ENCODE results near the gene RTN4IP1.
A peak's percentile ranks its signal among the peaks of the same experiment; 100 is the strongest.
"Not testable (repeated sequence)": the region's sequence is repeated elsewhere in the genome, so short reads cannot be mapped to it uniquely, and the experiment has no call there.

RTN4IP1 gene

GRCh38 chr6:106564476-106564875 lies 64.8 kb downstream of the RTN4IP1 start:
- H3K4me3 Mint-ChIP-seq: no peak overlapping the region
- H3K27ac Mint-ChIP-seq (ENCODE audit: low read depth): peak overlapping the region; percentile 60
- ATAC-seq (replicated peaks; ENCODE audit: extremely low read depth, poor library complexity, severe bottlenecking) (no peak), DNase-seq (ENCODE audit: low spot score in 2 of 2) (no peak)
- H3K4me1 Mint-ChIP-seq: no peaks in the 10 kb centered on the region
- no peaks in the 10 kb centered on the region for H3K27me3 Mint-ChIP-seq
- H3K36me3 Mint-ChIP-seq (ENCODE audit: insufficient read depth): peaks cover 79% of the 10 kb centered on the region
- H3K9me3 Mint-ChIP-seq: no peaks in the 10 kb centered on the region

- no peaks in the 10 kb centered on the region for H3K27me3 Mint-ChIP-seq
- DNase-seq (ENCODE audit: low spot score in 2 of 2) (no peak), ATAC-seq (replicated peaks; ENCODE audit: extremely low read depth, poor library complexity, severe bottlenecking) (no peak)
- H3K4me3 Mint-ChIP-seq: no peak overlapping the region
- no peaks in the 10 kb centered on the region for H3K9me3 Mint-ChIP-seq
- H3K27ac Mint-ChIP-seq (ENCODE audit: low read depth): peak overlapping the region; percentile 60
- peaks cover 81% of the 10 kb centered on the region for H3K36me3 Mint-ChIP-seq (ENCODE audit: insufficient read depth)
- H3K4me1 Mint-ChIP-seq: no peaks in the 10 kb centered on the region
Observed at GRCh38 chr6:106563614-106564013, 65.7 kb downstream of the RTN4IP1 start.

- H3K4me3 Mint-ChIP-seq: no peak overlapping the region
- ATAC-seq (replicated peaks; ENCODE audit: extremely low read depth, poor library complexity, severe bottlenecking) (no peak), DNase-seq (ENCODE audit: low spot score in 2 of 2) (no peak)
- no peaks in the 10 kb centered on the region for H3K27me3 Mint-ChIP-seq
- H3K36me3 Mint-ChIP-seq (ENCODE audit: insufficient read depth): peaks cover 84% of the 10 kb centered on the region
- no peaks in the 10 kb centered on the region for H3K9me3 Mint-ChIP-seq
- no peak overlapping the region for H3K27ac Mint-ChIP-seq (ENCODE audit: low read depth)
- no peaks in the 10 kb centered on the region for H3K4me1 Mint-ChIP-seq
Observed at GRCh38 chr6:106561686-106562405, 67.5 kb downstream of the RTN4IP1 start.

DNA sequence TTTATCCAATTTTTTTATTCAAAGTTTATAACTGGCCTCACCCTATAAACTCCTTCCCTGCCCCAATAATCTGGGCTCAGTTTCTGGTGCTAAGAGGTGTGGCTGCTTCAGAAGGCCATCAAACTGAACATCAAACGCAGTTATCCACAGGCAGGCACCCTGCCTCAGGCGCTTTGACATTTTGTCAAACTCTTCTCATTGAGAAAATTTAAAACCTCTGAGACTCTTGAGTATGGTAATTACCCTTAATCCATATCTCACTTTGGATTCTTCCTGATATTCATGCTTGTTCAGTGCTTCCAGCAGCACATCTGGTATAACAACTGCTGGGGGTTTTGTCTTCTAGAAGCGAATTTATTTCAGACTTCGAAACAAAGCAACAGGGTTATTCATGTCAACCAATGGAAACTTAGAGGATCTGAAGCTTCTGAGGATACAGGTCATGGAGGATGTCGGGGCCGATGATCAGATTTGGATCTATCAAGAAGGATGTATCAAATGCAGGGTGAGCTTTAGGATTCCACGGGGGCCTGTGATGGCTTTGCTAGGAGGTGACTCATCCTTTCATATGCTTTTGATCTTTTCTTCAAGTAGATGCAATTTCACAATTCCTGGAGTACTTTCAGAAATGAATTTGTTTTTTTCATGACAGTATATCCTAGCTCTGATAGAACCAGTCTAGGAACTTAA lies 68.2 kb downstream of the RTN4IP1 start:
- no peaks in the 10 kb centered on the region for H3K9me3 Mint-ChIP-seq
- no peaks in the 10 kb centered on the region for H3K27me3 Mint-ChIP-seq
- H3K4me3 Mint-ChIP-seq: no peak overlapping the region

DNA sequence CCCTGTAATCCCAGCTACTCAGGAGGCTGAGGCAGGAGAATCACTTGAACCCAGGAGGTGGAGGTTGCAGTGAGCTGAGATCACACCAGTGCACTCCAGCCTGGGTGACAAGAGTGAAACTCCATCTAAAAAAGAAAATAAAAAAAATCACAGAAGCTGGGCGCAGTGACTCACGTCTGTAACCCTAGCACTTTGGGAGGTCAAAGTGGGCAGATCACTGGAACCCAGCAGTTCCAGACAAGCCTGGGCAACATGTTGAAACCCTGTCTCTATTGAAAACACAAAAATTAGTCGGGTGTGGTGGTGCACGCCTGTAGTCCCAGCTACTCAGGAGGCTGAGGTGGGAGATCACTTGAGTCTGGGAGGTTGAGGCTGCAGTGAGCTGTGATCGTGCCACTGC lies 69.6 kb downstream of the RTN4IP1 start:
- H3K27me3 Mint-ChIP-seq; DNase-seq (ENCODE audit: low spot score in 2 of 2); H3K4me3 Mint-ChIP-seq; ATAC-seq (replicated peaks; ENCODE audit: extremely low read depth, poor library complexity, severe bottlenecking); H3K4me1 Mint-ChIP-seq; H3K9me3 Mint-ChIP-seq: not testable (repeated sequence)
- peaks cover 78% of the 10 kb centered on the region for H3K36me3 Mint-ChIP-seq (ENCODE audit: insufficient read depth)
- peak overlapping the region; percentile 71 for H3K27ac Mint-ChIP-seq (ENCODE audit: low read depth)

More for the DNA sequence above, 68.2 kb downstream of the RTN4IP1 start:
- Mint-ChIP-seq H3K27ac (ENCODE audit: low read depth) (peak overlapping the region; percentile 29), H3K36me3 (ENCODE audit: insufficient read depth) (peaks cover 80% of the 10 kb centered on the region), H3K4me1 (peaks cover 4% of the 10 kb centered on the region)
- DNase-seq (ENCODE audit: low spot score in 2 of 2) (no peak), ATAC-seq (replicated peaks; ENCODE audit: extremely low read depth, poor library complexity, severe bottlenecking) (no peak)

DNA sequence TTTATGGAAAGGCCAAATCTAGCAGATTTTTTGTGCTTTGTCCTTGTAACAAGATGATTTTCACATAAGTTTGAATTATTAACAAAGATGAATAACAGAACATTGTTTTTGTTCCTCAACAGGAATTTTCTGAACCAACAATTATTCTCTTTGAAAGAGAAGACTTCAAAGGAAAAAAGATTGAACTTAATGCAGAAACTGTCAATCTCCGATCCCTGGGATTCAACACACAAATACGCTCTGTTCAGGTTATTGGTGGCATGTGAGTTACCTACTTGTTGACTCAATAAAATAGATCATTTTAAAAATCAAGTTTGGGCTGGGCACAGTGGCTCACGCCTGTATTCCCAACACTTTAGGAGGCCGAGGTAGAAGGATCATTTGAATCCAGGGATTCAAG lies 70.9 kb downstream of the RTN4IP1 start:
- Mint-ChIP-seq H3K36me3 (ENCODE audit: insufficient read depth) (peaks cover 79% of the 10 kb centered on the region), H3K27me3 (no peaks in the 10 kb centered on the region), H3K9me3 (no peaks in the 10 kb centered on the region), H3K4me1 (peaks cover 16% of the 10 kb centered on the region), H3K4me3 (no peak overlapping the region), H3K27ac (ENCODE audit: low read depth) (no peak overlapping the region)
- ATAC-seq (replicated peaks; ENCODE audit: extremely low read depth, poor library complexity, severe bottlenecking) (no peak), DNase-seq (ENCODE audit: low spot score in 2 of 2) (no peak)

DNA sequence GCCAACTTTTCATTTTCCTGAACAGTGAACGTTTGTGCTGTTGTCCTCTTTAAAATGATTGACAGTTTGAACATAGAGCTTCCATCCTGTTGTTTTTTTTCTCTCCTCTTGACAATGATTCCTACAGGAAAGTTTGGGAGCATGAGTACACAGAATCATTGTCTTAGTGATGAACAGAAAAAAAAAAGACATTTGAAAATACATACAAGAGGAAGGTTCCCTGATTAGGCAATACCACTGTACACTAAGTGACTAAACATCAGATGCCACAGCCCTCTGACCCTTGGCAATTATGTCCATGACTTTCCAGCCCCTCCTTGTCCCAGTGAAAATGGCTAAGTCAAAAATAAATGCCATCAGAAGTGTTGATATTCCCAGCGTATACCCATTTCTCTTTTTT lies 71.5 kb downstream of the RTN4IP1 start:
- Mint-ChIP-seq H3K27me3 (no peaks in the 10 kb centered on the region), H3K27ac (ENCODE audit: low read depth) (no peak overlapping the region), H3K4me1 (peaks cover 17% of the 10 kb centered on the region), H3K9me3 (no peaks in the 10 kb centered on the region), H3K4me3 (no peak overlapping the region), H3K36me3 (ENCODE audit: insufficient read depth) (peaks cover 80% of the 10 kb centered on the region)
- ATAC-seq (replicated peaks; ENCODE audit: extremely low read depth, poor library complexity, severe bottlenecking) (no peak), DNase-seq (ENCODE audit: low spot score in 2 of 2) (no peak)

DNA sequence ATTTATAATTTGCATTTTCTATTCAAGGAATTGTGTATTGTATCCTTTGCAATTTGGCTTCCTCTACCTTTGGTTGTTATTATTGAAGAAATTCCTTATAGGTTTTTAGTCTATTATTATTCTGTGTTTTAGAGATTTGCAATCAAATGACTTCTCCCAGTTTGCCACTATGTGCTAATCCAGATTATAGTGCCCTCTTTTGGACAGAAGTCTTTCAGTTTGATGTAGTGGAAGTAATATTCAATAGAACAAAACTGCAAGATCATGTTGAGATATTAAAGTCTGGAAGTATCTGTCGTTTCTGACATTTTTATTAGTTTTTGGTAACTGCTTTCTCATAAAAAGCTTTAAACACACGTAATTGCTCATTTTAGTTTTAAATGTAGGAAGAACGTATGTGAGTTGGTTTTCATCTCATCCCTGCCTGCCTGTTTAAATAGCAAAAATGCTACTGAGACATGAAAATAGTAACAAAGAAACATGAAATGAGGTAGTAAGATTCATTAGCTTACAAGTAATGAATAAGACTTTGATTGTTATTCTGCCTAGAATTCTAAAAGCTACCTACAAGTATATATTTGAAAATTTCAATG lies 72.8 kb downstream of the RTN4IP1 start:
- Mint-ChIP-seq H3K4me1 (peaks cover 20% of the 10 kb centered on the region), H3K36me3 (ENCODE audit: insufficient read depth) (peaks cover 78% of the 10 kb centered on the region), H3K4me3 (no peak overlapping the region), H3K27ac (ENCODE audit: low read depth) (no peak overlapping the region), H3K9me3 (no peaks in the 10 kb centered on the region), H3K27me3 (no peaks in the 10 kb centered on the region)
- DNase-seq (ENCODE audit: low spot score in 2 of 2) (no peak), ATAC-seq (replicated peaks; ENCODE audit: extremely low read depth, poor library complexity, severe bottlenecking) (peak; percentile 65)

DNA sequence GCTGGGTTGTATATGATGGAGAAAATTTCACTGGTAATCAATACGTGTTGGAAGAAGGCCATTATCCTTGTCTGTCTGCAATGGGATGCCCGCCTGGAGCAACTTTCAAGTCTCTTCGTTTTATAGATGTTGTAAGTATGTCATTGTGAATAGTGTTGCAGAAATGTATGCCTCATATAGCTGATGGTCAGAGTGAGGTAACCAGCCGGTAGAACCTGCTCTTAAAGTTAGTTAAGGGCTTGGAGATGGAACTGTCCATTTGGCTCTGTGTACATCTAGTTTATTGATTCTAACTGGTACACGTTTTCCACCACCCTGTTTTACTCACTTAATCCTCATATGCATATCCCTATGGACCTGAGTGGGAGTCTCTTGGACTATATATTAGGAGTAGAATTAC lies 73.5 kb downstream of the RTN4IP1 start:
- H3K36me3 Mint-ChIP-seq (ENCODE audit: insufficient read depth): peaks cover 76% of the 10 kb centered on the region
- no peaks in the 10 kb centered on the region for H3K27me3 Mint-ChIP-seq

GRCh38 chr6:106553440-106553839 lies 75.9 kb downstream of the RTN4IP1 start:
- Mint-ChIP-seq H3K4me3 (no peak overlapping the region), H3K27me3 (no peaks in the 10 kb centered on the region), H3K4me1 (peaks cover 28% of the 10 kb centered on the region), H3K9me3 (no peaks in the 10 kb centered on the region), H3K27ac (ENCODE audit: low read depth) (peak overlapping the region; percentile 32), H3K36me3 (ENCODE audit: insufficient read depth) (peaks cover 67% of the 10 kb centered on the region)
- ATAC-seq (replicated peaks; ENCODE audit: extremely low read depth, poor library complexity, severe bottlenecking): no peak
- DNase-seq (ENCODE audit: low spot score in 2 of 2): no peak

More for the DNA sequence above, 73.5 kb downstream of the RTN4IP1 start:
- peaks cover 22% of the 10 kb centered on the region for H3K4me1 Mint-ChIP-seq
- H3K9me3 Mint-ChIP-seq: no peaks in the 10 kb centered on the region
- ATAC-seq (replicated peaks; ENCODE audit: extremely low read depth, poor library complexity, severe bottlenecking): no peak
- no peak overlapping the region for H3K27ac Mint-ChIP-seq (ENCODE audit: low read depth)
- H3K4me3 Mint-ChIP-seq: no peak overlapping the region
- no peak for DNase-seq (ENCODE audit: low spot score in 2 of 2)

DNA sequence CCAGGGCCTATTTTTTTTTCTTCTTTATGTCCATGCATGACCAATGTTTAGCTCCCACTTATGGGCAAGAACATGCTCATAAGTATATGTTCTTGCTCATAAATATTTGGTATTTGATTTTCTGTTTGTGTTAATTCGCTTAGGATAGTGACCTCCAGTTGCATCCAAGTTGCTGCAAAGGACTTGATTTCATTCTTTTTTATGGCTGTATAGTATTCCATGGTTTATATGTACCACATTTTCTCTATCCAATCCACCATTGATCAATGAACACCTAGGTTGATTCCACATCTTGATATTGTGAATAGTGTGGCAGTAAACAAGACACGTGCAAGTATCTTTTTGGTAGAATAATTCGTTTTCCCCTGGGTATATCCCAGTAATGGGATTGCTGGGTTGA lies 78.1 kb downstream of the RTN4IP1 start:
- Mint-ChIP-seq H3K9me3 (no peaks in the 10 kb centered on the region), H3K36me3 (ENCODE audit: insufficient read depth) (peaks cover 70% of the 10 kb centered on the region), H3K27me3 (no peaks in the 10 kb centered on the region), H3K4me1 (peaks cover 37% of the 10 kb centered on the region), H3K27ac (ENCODE audit: low read depth) (peak overlapping the region; percentile 49), H3K4me3 (no peak overlapping the region)
- ATAC-seq (replicated peaks; ENCODE audit: extremely low read depth, poor library complexity, severe bottlenecking): no peak
- DNase-seq (ENCODE audit: low spot score in 2 of 2): no peak

- peaks cover 37% of the 10 kb centered on the region for H3K4me1 Mint-ChIP-seq
- ATAC-seq (replicated peaks; ENCODE audit: extremely low read depth, poor library complexity, severe bottlenecking) (no peak), DNase-seq (ENCODE audit: low spot score in 2 of 2) (no peak)
- H3K27ac Mint-ChIP-seq (ENCODE audit: low read depth): peak overlapping the region; percentile 79
- H3K4me3 Mint-ChIP-seq: no peak overlapping the region
- no peaks in the 10 kb centered on the region for H3K9me3 Mint-ChIP-seq
- H3K27me3 Mint-ChIP-seq: no peaks in the 10 kb centered on the region
- H3K36me3 Mint-ChIP-seq (ENCODE audit: insufficient read depth): peaks cover 69% of the 10 kb centered on the region
Observed at GRCh38 chr6:106549521-106549920, 79.8 kb downstream of the RTN4IP1 start.

Measured in central memory CD8-positive, alpha-beta T cell (primary cell).